Type B pancreatic cell (in vitro differentiated cells): ENCODE results near the gene LRRN2. TPM values are rescaled to one million over a fixed set of nuclear protein-coding genes. Genes with fewer than 3 reads are reported as not detected.

Experiments used
- DNase-seq: peaks from one replicate; pipeline ENCODE4 v3.0.0; 2021; ENCODE audit warnings: mixed read lengths; ENCODE audit not compliant: unreplicated experiment; ENCODE audit errors: extremely low spot score
- H3K27ac Mint-ChIP-seq: 2 replicates; pipeline ENCODE4 v1.8.0; 2021; ENCODE audit warnings: mild to moderate bottlenecking, mixed read lengths
- H3K27me3 Mint-ChIP-seq: 2 replicates; pipeline ENCODE4 v1.8.0; 2021; ENCODE audit warnings: mixed read lengths
- H3K36me3 Mint-ChIP-seq: 2 replicates; pipeline ENCODE4 v1.8.0; 2021; ENCODE audit warnings: mixed read lengths
- H3K4me1 Mint-ChIP-seq: one replicate; pipeline ENCODE4 v1.8.0; 2021; ENCODE audit warnings: mixed read lengths; ENCODE audit not compliant: unreplicated experiment
- H3K4me3 Mint-ChIP-seq: 2 replicates; pipeline ENCODE4 v1.8.0; 2021; ENCODE audit warnings: mild to moderate bottlenecking, mixed read lengths
- H3K9me3 Mint-ChIP-seq: 2 replicates; pipeline ENCODE4 v1.8.0; 2021; ENCODE audit warnings: mixed read lengths
- CTCF ChIP-seq: fragments of 200-600 bp; sonication (generic); conservative IDR thresholded peaks from 2 replicates; pipeline ENCODE4 v1.5.0; 2021; ENCODE audit warnings: antibody characterized with exemption, mild to moderate bottlenecking
- long read RNA-seq: library from polyadenylated mRNA; unstranded; transcript quantifications from one replicate; pipeline ENCODE4 v2.0.0, GENCODE V29; 2020
- total RNA-seq: library from RNA; stranded (reverse); gene quantifications from 2 replicates; pipeline ENCODE4 v1.2.1, GENCODE V29; 2021; ENCODE audit warnings: low replicate concordance

LRRN2 gene
- total RNA-seq, result 3.4 and 19.0 TPM in 2 replicates
- long read RNA-seq, full-length matches to known transcripts, result 3 of 3 reads
- long read RNA-seq, partial matches to known transcripts, result 0 of 3 reads
- long read RNA-seq, other reads (novel, unspliced or antisense), result 0 of 3 reads

DNA sequence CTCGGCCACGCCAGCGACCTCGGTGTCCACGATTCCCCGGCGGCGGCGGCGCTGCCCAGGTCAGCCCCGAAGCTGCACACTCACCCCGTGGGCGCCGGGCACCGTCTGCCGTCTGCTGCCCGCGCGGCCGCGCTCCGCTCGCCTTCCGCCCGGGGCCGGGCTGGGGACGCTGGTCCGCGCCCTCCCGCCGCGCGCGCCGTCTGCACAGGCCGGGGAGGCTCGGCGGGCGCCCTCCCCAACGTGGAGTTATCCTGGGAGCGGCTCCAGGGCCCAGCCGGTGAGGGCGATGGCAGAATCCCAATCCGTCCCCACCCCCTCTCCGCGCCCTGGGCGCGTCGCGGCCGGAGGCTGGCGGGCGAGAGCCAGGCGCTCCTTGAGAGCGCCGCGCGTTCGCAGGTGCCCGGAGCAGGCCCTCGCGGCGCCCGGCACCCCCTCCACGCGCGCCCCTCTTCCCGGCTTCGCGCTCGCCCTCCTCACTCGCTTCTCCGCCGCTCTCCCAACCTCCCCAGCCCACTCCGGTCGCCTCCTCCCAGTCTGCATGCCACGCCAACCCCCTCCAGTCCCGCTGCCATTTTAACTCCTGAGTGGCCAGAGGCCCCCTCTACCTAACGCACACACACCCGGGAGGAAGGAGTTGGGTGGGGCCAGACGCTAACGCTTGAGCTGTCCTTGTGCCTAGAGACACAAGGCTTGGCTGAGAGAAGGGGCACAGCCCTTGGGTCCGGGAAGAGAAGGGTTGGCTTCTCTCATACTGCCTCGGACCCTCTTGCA is at the start of gene LRRN2:
TSS of gene LRRN2 (minus strand) at position 503 of the 771 bp plus-strand sequence. CDS start 65,746 bp downstream, outside the sequence.
- H3K36me3 Mint-ChIP-seq, result no peaks in the 10 kb centered on the region

DNA sequence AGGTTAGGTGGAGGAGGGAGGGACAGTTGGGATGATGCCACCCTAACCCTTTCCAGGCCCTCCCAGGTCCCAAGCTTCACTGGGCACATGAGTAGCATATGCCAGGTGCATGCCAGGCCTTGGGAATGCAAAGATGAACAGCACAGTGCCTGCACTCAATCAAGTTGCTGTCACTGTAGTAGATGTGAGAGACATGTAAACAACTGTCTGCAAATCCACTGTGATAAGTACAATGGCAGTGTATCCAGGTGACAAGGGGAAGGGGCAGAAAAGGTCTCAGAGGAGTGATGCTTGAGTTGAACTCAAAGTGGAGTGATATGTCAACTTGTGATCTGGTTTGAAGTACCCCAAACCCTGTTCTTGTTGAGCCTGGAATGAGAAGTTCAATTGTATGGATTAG is 49.5 kb upstream of the LRRN2 start:
- Mint-ChIP-seq H3K4me1 (no peaks in the 10 kb centered on the region), H3K27ac (no peak overlapping the region), H3K27me3 (peaks cover 64% of the 10 kb centered on the region), H3K4me3 (no peak overlapping the region), H3K9me3 (no peaks in the 10 kb centered on the region), H3K36me3 (no peaks in the 10 kb centered on the region)
- no peak for DNase-seq
- TF ChIP-seq CTCF, result no peak

More for the DNA sequence above, at the start of gene LRRN2:
- Mint-ChIP-seq H3K27ac (no peak within 1 kb of the TSS), H3K27me3 (peaks cover 77% of the 10 kb centered on the region), H3K9me3 (no peaks in the 10 kb centered on the region), H3K4me3 (peak within 1 kb of the TSS; percentile 88), H3K4me1 (no peaks in the 10 kb centered on the region)
- TF ChIP-seq CTCF, result no peak
- no peak for DNase-seq

DNA sequence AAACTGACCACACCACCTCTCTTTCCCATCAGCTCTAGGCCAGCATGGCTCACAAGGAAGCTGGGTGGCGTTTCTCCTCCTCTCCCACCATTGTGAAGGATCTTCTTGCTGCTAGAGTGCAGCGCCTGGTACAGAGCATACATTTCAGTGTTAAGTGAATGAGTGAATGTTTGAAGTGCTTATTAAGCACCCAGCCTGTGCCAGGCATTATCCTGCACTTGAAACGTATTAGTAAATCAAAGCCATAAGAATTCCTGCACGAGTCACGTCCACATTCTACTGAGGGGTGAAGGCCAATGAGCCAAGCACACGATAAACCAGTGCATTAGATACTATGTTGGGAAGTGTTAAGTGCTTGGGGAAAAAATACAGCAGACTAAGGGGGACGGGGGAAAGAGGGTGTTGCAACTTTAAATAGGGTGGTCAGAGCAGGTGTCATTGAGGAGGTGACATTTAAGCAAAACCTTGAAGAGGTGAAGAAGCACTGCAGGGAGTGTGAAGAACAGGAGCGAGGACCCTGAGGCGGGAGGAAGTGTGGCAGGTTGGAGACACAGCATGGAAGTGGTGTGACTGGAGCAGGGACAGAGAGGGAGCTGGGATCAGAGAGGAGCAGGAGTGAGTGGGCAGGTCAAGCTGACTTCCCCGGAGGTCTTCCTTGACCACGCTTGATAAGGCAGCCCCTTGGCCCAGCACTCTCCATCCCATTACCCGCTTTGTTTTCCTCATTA is 48.5 kb upstream of the LRRN2 start:
- H3K36me3 Mint-ChIP-seq, result no peaks in the 10 kb centered on the region
- H3K9me3 Mint-ChIP-seq, result no peaks in the 10 kb centered on the region
- H3K4me3 Mint-ChIP-seq, result no peak overlapping the region
- H3K27ac Mint-ChIP-seq, result no peak overlapping the region
- TF ChIP-seq CTCF, result no peak
- no peaks in the 10 kb centered on the region for H3K4me1 Mint-ChIP-seq
- no peak for DNase-seq
- peaks cover 70% of the 10 kb centered on the region for H3K27me3 Mint-ChIP-seq

DNA sequence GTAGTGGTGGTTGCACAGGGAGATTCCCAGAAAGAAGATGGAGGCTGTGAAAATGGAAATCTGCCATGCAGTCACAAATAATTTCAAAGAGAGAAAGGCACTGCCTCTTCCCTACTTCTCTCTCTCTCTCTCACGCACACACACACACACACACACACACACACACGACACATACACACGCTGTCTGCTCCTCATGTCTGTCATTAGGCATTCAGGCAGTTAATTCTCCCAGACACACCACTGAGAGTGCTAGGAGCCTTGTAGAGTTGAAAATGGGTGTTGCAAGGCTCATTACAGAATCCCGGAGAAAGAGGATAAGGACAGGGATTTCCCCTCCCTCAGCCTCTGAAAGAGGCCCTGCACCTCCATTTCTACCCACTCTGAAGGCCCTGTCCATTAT is 47.8 kb upstream of the LRRN2 start:
- no peak overlapping the region for H3K27ac Mint-ChIP-seq
- H3K36me3 Mint-ChIP-seq, result no peaks in the 10 kb centered on the region
- H3K4me1 Mint-ChIP-seq, result no peaks in the 10 kb centered on the region
- no peak for DNase-seq
- no peak overlapping the region for H3K4me3 Mint-ChIP-seq
- no peak for TF ChIP-seq CTCF
- H3K27me3 Mint-ChIP-seq, result peaks cover 76% of the 10 kb centered on the region
- H3K9me3 Mint-ChIP-seq, result no peaks in the 10 kb centered on the region

GRCh38 chr1:204731985-204732575 is 46.5 kb upstream of the LRRN2 start:
- DNase-seq, result no peak
- Mint-ChIP-seq H3K27ac (no peak overlapping the region), H3K4me3 (no peak overlapping the region), H3K4me1 (no peaks in the 10 kb centered on the region), H3K27me3 (peaks cover 75% of the 10 kb centered on the region), H3K36me3 (no peaks in the 10 kb centered on the region), H3K9me3 (no peaks in the 10 kb centered on the region)
- no peak for TF ChIP-seq CTCF
